Measurements from ENCODE around the gene CEP95.
A peak's percentile ranks its signal among the peaks of the same experiment; 100 is the strongest.
"Not testable (repeated sequence)": the region's sequence is repeated elsewhere in the genome, so short reads cannot be mapped to it uniquely, and the experiment has no call there.

Gene CEP95

DNA sequence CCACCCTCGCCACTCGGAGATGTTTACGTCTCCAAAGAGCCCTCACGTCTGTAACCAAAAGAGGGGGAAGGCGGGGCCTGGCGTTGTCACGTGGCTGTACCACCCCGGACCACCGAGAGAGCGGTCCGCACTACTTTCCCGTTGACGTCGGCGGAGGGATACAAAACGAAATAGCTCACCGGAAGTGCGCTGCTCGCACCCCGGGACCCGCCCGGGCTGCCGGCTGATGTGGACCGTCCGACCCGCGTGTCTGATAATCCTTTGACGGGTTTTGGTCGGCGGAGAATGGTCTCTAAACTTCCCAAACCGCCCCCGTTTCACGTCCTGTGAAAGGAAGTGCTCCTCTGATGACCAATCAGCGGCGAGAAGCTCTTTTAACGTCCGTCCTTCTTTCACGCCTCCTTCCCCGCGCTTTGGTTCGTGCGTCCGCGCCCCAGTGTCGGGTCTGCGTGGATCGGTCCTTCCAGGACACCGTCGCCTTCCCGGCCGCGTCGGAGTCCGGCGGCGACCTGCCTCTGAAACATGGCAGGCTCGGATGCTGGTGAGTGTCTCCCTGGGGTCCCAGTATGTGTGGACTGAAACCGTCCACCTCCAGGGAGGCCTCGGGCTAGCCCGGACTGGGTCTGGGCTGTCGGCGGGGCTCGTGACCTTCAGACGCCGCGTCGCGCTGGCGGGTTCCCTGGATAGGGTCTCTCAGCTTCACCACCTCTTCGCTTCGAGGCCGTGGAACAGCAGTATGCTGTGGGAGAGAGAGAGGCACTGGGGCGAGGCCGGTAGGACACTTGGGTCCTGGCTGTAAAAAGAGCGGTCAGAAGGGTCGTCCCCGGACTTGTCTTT lies at the start of gene CEP95:
CEP95 (plus strand) TSS at position 402 of the 837 bp plus-strand sequence; CDS start at position 523, 121 bp downstream.
- DNase-seq, result peak; percentile 80 to 100 (median 97)

DNA sequence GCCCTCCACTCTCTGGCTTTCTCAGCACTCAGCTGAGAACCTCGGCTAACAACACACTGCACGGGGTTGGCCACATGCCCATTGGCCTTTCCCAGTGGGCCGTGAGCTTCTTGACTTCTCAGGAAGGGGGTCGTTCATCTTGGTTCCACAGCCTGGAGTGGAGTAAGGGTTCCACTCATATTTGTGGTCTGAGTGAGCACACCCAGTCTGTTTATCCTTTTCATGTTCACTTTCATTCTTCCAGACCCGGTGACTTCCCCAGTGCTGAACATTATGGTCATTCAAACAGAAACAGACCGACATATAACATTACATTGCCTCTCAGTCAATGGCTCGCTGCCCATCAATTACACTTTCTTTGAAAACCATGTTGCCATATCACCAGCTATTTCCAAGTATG lies 49.6 kb upstream of the CEP95 start:
- no peak for DNase-seq

DNA sequence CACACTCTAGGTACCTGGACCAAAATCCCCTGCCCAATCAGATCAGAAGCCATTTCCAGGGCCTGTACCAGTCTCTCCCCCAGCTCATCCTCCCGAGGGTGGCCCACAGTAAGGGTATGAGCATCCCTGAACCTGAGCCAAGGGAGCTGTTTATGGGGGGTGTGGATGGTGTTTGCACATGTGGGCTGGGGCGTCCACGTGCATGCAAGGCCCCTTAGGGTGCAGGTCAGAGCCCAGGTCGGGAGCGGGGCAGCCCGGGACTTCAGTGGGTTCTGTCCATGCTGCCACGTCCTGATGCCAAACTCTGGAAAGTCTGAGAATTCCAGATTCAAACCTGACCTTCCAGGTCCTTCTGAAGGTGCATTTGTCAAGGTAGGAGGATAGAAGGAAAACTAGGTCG lies 48.0 kb upstream of the CEP95 start:
- no peak for DNase-seq

GRCh38 chr17:64459284-64459747 lies 47.5 kb upstream of the CEP95 start:
- DNase-seq, result no peak

- DNase-seq, result not testable (repeated sequence)
Measured at GRCh38 chr17:64459818-64460217, 47.0 kb upstream of the CEP95 start.

DNA sequence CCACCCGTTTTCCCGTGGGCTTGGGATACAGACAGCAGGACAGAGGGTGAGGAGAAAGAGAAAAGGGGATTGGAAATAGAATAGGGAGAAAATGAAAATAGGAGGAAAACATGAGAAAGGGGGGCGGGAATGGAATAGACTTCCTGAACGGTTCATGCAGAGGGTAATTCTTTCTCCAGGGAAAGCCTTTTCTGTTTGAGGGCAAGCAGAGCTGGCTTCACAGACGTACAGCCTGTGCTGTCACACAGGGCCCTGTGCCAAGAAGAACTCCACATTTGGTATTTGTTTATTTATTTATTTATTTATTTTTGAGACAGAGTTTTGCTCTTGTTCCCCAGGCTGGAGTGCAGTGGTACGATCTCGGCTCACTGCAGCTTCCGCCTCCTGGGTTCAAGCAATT lies 45.8 kb upstream of the CEP95 start:
- no peak for DNase-seq

GRCh38 chr17:64461788-64462187 lies 45.0 kb upstream of the CEP95 start:
- DNase-seq, result no peak

- no peak for DNase-seq
Measured at GRCh38 chr17:64466019-64466735, 40.6 kb upstream of the CEP95 start.

GRCh38 chr17:64466834-64467233 lies 39.9 kb upstream of the CEP95 start:
- DNase-seq, result not testable (repeated sequence)

DNA sequence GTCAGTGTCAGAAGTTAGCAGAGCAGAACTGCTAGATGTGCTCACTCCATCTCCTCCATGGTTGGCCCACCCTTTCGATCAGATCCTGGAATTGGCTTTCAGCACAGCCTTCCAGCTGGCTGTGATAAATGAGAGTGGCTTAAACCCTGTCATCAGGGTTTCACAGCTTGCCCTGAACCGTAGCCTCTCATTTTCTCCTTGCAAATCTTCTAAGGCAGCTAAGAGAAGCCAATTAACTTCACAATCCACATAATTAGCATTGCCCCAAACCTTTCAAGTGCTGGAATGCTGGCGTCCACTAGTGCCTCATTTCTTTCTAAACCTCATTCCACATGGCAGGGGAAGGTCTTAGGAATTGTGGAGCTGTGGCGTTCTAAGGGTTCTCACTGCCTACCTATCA lies 36.2 kb upstream of the CEP95 start:
- no peak for DNase-seq

DNA sequence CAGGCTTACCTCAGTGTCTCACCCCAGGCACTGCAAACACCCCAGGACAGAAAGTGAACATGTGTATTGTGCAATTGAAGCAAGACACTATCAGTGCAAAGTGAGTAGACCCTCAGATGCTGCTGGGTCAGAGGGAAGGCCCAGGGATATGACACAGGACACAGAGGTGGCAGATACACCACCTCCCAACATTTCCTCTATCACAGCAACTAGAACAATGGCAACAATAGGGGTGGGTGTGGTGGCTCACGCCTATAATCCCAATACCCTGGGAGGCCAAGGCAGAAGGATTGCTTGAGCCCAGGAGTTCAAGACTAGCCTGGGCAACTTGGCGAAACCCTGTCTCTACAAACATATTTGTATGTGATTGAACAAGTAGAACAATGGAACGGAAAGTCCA lies 35.3 kb upstream of the CEP95 start:
- DNase-seq, result no peak

GRCh38 chr17:64472564-64472963 lies 34.2 kb upstream of the CEP95 start:
- DNase-seq, result no peak

DNA sequence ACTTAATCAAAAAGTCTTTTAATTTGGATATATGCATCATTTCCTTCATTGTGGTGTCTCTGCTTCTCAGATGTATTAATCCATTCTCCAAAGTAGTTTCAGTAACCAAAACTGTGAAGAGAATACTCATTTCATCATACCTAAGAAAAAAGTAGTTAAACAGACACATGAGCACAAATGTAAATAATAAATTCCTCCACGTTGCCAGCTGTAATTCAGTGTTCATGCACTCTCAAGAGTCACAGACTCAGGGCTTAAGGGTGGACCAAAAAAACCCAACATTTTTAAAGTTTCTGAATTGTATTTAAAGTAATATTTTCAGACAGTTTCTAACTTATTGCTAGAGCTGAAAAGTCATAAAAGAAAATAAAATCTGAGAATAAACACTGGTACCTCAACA lies 28.9 kb upstream of the CEP95 start:
- no peak for DNase-seq

GRCh38 chr17:64480951-64481350 lies 25.8 kb upstream of the CEP95 start:
- DNase-seq, result no peak

DNA sequence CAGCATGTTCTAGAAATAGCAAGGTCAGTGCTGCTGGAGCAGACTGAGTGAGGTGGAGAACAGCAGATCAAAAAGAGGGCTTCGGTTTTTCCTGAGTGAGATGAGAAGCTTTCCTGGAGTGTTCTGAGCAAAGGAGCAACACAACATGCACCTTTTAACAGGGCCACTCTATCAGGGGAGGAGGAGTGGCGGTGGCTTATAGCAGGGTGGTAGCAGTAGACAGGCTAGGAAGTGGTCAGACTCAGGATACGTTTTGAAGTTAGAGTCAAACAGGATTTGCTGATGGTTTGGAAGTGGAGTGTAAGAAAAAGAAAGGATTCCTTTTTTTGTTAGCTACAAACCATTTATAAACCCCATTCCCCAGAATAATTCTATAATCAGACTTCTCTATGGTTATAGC lies 22.4 kb upstream of the CEP95 start:
- no peak for DNase-seq

GRCh38 chr17:64488301-64488700 lies 18.5 kb upstream of the CEP95 start:
- DNase-seq, result no peak

DNA sequence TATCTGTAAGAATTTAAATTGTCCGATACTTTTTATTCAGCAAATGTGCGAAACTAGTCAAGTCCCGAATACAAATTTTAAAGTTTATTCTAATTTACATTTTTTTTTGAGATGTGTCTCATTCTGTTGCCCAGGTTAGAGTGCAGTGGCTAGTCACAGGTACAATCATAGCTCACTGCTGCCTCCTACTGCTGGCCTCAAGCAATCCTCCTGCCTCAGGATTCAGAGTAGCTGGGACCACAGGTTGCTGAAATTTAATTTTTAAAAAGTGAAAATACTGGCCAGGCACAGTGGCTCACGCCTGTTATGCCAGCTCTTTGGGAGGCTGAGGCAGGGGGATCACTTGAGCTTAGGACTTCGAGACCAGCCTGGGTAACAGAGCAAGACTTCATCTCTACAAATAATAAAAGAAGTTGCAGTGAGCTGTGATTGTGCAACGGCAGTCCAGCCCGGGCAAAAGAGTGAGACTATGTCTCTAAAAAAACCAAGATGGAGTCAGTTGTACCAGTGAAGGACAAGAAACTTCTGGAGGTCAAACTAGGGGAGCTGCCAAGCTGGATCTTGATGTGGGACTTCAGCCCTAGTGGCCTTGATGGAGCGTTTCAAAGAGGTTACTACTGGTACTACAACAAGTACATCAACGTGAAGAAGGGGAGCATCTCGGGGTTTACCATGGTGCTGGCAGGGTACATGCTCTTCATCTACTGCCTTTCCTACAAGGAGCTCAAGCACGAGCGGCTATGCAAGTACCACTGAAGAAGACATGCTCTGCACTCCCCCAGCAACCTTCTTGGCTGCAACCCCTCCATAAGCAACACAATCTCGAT lies 15.5 kb upstream of the CEP95 start:
- no peak for DNase-seq

DNA sequence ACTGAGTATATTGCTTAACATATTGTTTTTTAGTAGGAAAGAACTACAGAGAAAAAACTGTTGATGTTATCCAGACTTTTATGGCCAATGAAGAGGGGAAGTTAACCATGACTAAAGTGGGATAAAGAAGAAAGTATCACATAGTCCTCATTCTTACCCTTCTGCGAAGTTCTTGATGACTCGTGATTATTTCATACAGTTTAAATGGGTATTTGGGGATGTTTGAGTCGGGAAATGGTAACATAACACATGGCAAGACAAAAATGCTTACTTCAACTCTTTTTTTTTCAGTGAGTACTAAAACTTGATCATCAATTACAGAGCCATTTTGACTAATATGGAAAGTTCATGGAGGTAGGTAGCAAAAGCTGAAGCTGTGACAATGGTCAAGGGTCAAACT lies 14.8 kb upstream of the CEP95 start:
- DNase-seq, result no peak

- DNase-seq, result no peak
Measured at GRCh38 chr17:64492481-64493109, 14.2 kb upstream of the CEP95 start.

DNA sequence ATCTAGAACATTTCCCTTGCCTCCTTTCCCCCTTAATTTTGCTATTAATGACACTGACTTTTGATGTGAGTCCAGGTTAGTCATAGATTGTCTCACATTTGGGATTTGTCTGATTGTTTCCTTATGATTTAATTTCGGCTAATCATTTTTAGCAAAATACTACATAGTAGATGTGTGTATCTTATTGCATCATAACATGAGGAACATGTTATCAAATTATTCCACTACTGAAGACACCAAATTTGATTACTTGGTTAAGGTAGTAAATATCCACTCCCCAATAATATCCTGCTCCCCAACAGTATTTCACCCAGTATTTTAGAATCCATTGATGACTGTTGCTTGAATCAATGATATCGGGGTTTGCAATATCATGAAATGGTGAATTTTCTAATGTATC lies 12.7 kb upstream of the CEP95 start:
- no peak for DNase-seq

GRCh38 chr17:64495300-64495699 lies 11.5 kb upstream of the CEP95 start:
- not testable (repeated sequence) for DNase-seq

Measured in hypothalamus (tissue), 51 donors.